Activated CD8-positive, alpha-beta memory T cell treated with anti-CD3 and anti-CD28 coated beads for 36 hours (primary cell): ENCODE measurements around the gene DHRS2. TPM values are rescaled to one million over a fixed set of nuclear protein-coding genes. Genes with fewer than 3 reads are reported as not detected.
"Not testable (repeated sequence)": the region's sequence is repeated elsewhere in the genome, so short reads cannot be mapped to it uniquely, and the experiment has no call there.

Experiments
- CTCF ChIA-PET: fragments of 350-600 bp; sonication (Branson Sonifier 250); formaldehyde crosslinking; loops from one replicate; lab custom pipeline; 2021; ENCODE audit warnings: antibody characterized with exemption; lab: Charles Lee
- POLR2A ChIA-PET: fragments of 350-600 bp; sonication (Branson Sonifier 250); formaldehyde crosslinking; loops from one replicate; lab custom pipeline; 2021; ENCODE audit warnings: antibody characterized with exemption; lab: Charles Lee
- total RNA-seq, 2 experiments: library from RNA; stranded (reverse); gene quantifications; one replicate each; pipeline ENCODE4 v1.2.3, GENCODE V29; 2021

Gene DHRS2
- total RNA-seq, 2 experiments from 2014 or later, result 3.0 to 3.5 TPM

DNA sequence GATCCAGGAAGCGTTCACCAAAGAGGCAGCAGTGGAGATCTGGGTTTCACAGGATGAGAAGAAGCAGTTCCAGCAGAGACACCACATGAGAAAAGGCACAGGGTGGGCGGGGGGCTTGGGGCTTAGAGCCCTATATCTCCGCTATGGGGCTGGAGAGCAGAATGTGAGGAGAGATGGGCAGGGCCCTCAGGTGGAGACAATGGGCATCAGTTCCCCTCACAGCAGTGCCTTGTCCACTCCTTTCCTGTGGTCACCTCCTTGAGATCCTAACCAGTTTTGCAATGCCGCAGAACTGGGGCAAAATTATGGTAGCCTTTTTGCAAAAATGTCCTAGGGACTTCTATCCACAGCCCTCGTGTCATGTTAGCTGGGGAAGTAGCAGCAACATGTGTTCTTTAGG is 27.5 kb downstream of the DHRS2 start:
- ChIA-PET CTCF (no interaction called here), POLR2A (no interaction called here)

DNA sequence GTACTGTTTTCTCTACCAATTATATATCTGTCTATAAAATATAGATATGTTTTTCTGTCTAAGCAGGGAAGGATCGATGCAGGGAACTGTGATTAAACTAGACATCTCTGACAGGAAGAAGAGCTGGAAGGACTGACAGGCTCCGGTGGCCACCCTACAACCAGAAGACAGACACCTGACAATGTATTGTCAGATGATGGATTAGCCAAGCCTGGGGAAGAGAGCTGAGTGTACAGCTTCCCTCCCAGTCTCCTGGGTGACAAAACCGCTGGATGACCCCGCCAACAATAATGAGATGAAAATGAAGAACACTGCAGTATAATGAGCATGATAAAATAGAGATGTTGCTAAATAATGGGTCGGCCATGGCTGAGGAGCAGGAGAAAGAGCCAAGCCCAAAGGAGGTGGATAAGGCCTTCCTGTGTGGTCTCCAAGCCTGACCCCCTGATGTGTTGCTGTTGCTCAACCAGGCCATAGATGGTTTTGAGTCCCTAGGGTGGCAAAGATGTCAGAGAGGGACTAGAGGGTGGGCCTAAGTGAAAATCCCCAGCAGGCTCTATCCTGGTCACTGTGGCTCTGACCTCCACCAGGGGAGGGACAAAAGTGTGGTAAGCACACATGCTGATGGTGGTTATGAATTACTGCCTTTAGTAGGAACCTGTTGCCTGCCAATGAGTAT is 28.2 kb downstream of the DHRS2 start:
- ChIA-PET CTCF (no interaction called here), POLR2A (no interaction called here)

DNA sequence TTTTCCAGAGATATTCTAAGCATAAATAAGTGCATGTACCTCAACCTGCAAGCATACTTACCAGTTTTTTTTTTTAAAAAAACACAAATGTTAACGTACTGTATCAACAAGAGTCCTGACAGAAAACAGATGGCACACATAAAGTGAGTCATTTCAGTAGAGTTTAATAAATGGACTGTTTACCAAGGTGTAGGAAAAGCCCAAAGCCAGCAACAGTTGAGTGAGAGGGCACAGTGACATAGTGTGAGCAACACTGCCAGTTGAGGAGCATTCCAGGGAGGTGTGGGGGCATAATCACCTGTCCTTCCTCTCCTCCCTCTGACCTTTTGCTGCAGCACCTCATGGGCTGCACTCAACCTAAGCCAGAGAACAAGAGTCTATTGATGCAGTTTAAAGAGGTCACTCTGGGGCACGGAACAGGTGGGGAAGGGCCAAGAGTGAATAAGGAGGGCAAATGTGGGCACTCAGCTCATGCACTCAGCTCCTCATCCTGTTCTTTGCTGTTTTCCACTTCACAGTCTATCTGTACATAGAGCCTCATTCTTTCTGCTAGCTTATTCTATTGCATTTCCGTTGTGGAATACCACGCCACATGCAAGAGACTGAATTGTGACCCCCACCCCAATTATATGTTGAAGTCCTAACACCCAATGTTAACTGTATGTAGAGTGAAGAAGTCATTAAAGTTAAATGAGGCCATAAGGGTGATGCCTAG is 29.3 kb downstream of the DHRS2 start:
- POLR2A ChIA-PET, result interaction anchor here (0.6 kb wide), 1 partner anchor 11 kb away, joined by 3 read pairs; no protein-coding TSS in a partner anchor
- CTCF ChIA-PET, result interaction anchor here (0.7 to 0.9 kb wide), 5 partner anchors 10 to 76 kb away, joined by 3 to 7 read pairs (median 3); no protein-coding TSS in a partner anchor

DNA sequence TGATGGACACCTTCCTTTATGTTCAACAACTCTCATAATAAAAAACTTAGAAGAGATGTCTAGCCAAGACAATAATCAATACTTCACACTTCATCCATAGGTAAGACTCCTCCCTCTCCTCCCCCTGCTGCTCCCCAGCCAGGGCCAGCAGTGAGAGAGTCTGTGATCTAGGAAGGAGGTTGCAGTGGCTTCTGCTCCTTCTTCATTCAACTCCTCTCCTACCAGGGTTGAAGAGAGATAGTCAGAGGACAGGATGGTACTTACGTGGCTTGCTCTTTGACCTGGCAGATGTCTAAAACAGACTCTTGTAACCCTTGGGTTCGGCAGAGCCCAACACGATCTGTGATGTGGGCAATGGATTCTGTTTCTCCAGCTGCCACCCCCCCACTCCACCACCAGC is 31.0 kb downstream of the DHRS2 start:
- POLR2A ChIA-PET, result no interaction called here

DNA sequence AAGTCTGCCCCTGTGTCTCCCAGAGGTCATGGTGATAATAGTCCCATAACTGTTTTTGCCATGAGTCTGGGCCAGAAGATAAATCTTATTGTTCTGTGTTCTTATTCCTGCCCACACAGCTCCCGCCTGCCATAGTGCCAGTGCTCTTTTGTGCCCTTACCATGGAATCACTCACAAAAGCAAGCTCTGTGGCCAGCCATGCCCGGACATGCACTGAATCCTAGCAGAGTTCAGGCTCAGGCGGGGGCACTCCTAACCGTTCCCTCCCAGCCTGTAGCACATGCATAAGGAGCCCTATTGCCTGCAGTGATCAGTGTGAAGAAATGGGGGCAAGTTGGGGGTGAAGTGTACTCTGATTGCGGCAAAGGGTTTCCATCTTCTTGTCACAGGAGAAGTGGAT is 33.3 kb downstream of the DHRS2 start:
- ChIA-PET CTCF (interaction anchor here (1.2 to 1.9 kb wide), 2 partner anchors 57 to 80 kb away, joined by 3 to 6 read pairs; no protein-coding TSS in a partner anchor), POLR2A (no interaction called here)

More for the DNA sequence above, 31.0 kb downstream of the DHRS2 start:
- CTCF ChIA-PET, result interaction anchor here (0.9 kb wide), 1 partner anchor 36 kb away, joined by 3 read pairs; no protein-coding TSS in a partner anchor

DNA sequence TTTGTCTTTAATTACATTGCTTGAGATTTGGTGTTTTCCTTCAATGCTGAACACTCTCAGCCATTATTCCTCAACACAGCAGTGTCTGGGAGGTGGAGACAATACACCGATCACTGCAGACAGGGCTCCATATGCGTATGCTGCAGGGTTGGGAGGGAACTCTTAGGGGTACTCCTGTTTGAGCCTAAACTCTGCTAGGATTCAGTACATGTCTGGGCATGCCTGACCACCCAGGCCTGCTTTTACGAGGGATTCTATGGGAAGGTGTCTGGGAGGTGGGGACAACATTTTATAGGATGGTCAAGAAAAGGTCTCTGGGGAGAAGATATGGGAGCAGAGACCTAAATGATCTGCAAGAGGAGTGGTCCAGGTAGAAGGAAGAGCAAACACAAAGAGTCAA is 34.3 kb downstream of the DHRS2 start:
- ChIA-PET CTCF (no interaction called here), POLR2A (no interaction called here)

DNA sequence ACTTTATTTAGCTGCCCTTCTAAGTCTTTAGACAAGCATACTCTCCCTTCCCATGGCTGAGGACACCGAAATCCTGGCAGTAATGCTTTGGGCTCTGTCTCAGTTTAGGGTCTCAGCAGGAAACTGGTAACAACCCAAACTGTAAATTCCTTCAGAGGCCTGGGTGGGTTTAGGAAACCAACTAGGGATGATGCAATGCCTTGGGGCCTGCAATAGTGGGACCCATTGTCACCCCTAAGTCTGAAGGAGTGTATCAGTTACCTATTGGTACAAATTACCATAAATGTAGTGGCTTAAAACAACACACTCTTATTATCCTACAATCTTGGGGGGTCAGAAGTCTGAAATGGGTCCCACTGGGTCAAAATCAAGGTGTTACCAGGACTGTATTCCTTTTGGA is 36.0 kb downstream of the DHRS2 start:
- CTCF ChIA-PET, result no interaction called here

DNA sequence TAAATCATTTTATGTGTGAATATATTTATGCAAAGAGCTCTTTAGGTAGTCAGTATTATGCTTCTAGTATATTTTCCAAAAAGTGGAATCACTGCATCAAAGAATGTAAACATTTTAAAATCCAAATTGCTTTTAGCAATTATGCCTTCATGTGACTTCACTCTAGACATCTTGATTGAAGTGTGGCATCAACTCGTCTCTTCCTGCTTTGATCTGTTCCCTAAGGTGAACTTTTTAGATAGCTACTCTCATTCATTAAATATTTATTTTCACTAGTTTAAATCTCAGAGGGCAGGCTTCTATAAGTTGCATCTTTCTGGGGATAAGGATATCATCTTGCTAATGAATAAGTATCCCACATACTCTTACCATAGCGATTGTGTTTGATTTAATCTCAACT is 39.2 kb downstream of the DHRS2 start:
- CTCF ChIA-PET, result interaction anchor here (0.5 to 1.2 kb wide), 2 partner anchors 10 to 452 kb away, joined by 3 to 4 read pairs; no protein-coding TSS in a partner anchor
- POLR2A ChIA-PET, result no interaction called here

More for the DNA sequence above, 36.0 kb downstream of the DHRS2 start:
- POLR2A ChIA-PET, result no interaction called here

DNA sequence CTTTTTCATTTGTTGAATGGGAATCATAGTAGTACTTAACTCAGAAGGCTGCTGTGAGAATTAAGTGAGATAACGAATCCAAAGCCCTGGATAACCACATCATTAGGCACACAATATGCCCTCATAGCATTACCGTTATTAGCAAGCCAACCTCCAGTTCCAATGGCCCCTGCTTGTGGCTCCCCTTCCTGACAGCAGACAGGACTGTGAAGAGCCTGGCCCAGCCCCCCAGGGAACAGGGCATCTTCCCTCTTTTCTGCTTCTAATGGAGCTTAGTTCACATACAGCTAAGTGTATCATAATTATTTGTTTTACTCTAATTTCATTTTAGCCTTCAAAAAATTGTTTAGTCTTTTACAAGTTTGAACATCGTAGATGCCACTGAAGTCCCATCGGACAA is 39.7 kb downstream of the DHRS2 start:
- POLR2A ChIA-PET, result no interaction called here
- CTCF ChIA-PET, result interaction anchor here (0.5 to 1.2 kb wide), 2 partner anchors 10 to 451 kb away, joined by 3 to 4 read pairs; no protein-coding TSS in a partner anchor

DNA sequence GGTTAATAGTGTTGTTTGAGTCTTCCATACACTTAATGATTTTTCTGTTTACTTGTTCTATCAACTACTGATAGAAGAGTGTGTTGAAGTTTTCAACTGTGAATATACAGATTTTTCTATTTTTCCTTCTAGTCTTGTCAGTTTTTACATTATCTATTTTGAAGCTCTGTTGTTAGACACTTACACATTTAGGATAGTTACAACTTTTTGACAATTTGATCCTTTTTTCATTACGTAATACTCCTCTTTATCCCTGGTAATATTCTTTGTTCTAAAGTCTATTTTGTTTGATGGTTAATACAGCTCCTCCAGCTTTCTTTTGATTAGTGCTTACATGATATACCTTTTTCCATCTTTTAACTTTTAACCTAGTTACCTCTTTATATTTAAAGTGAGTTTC is 45.2 kb downstream of the DHRS2 start:
- POLR2A ChIA-PET, result no interaction called here
- CTCF ChIA-PET, result interaction anchor here (0.7 kb wide), 1 partner anchor 36 kb away, joined by 3 read pairs; no protein-coding TSS in a partner anchor

DNA sequence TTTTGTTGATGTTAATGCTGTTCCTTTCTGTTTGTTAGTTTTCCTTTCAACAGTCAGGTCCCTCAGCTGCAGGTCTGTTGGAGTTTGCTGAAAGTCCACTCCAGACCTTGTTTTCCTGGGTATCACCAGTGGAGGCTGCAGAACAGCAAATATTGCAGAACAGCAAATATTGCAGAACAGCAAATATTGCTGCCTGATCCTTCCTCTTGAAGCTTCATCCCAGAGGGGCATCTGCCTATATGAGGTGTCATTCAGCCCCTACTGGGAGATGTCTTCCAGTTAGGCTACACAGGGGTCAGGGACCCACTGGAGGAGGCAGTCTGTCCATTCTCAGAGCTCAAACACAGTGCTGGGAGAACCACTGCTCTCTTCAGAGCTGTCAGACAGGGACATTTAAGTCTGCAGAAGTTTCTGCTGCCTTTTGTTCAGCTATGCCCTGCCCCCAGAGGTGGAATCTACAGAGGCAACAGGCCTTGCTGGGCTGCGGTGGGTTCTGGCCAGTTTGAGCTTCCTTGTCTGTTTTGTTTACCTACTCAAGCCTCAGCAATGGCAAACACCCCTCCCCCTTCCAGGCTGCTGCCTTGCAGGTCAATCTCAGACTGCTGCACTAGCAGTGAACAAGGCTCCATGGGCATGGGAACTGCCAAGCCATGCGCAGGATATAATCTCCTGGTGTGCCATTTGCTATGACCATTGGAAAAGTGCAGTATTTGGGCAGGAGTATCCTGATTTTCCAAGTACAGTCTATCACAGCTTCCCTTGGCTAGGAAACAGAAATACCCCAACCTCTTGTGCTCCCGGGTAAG is 53.7 kb downstream of the DHRS2 start:
- CTCF ChIA-PET, result interaction anchor here (1.1 kb wide), 1 partner anchor 58 kb away, joined by 3 read pairs; no protein-coding TSS in a partner anchor
- POLR2A ChIA-PET, result not testable (repeated sequence)

DNA sequence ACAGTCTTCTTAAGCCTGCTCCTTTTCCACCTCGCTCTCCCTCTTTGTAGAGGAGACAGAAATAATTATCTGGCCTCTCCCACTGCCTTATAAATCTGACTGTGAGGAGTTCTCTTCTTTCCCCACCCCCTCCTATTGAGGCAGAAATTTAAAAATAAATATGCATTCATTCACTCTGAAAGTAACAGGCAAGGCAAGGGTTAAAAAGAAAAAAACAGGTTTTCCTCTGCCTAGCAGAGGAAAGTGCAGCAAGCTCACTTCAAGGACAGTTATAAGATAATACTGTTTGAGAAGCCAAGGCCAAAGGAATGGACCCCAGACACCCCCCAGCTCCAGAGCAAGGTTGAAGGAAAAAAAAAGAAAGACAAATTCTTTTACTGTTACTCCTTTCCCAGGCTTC is 56.3 kb downstream of the DHRS2 start:
- CTCF ChIA-PET, result no interaction called here
- POLR2A ChIA-PET, result no interaction called here

DNA sequence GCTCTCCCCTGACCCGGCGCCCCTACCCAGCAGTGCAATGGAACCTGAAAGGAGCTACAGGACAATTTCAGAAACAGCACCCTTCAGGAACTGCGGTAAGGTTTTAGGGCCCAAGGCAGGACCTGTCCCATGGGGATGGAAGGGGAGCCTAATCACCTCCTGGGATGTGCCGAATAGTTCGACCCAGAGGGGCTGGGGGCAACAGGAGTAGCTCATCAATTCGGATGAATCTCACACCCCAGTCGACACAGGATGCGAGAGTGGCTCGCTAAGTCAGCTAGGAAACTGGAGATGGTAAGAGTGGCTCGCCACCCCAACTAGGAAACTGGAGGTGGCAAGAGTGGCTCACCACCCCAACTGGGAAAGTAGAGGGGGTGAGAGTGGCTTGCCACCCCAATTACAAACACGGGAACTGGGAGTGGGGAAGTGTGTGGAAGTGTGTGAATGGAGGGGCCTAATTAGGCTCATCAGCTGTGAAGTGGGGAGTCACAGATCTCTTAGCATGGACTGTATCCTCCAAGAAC is 57.1 kb downstream of the DHRS2 start:
- POLR2A ChIA-PET, result no interaction called here
- CTCF ChIA-PET, result no interaction called here

DNA sequence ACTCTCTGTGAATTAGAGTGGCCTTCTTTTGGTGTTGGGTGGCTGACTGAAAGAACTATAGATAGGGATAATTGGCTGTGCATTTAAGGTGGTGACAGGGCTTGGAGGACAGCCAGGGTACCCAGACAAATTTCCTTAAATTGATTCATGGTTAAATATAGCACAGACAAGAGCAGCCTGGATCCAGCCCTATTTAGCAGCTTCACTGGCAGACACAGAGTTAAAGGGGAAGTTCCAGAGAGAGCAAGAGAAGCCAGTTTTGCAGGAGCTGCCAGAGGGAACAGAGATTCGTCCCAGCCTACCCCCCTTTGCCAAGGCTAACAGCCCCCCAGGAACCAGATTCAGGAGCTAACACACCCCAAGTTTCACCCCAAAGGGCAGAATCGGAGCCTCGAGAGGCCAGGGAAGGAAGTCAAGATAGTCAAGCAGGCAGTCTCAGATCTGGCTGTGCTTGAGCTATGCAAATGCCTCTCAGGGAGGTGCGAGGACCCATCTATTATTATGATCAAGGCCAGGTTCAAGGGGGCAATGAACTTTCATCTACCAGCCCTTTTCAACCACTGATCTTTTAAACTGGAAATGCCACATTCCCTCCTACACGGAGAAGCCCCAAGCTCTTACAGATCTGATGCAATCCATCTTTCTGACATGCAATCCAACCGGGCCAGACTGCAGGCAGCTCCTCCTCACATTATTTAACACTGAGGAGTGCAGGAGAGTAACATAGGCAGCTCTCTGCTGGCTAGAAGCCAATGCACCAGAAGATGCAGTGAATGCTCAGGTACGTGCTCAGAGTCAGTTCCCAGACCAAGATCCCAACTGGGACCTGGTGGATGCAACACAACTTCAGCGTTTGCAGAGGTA is 58.2 kb downstream of the DHRS2 start:
- POLR2A ChIA-PET, result interaction anchor here (0.6 kb wide), 1 partner anchor 12 kb away, joined by 6 read pairs; no protein-coding TSS in a partner anchor
- CTCF ChIA-PET, result interaction anchor here (1.1 kb wide), 1 partner anchor 62 kb away, joined by 4 read pairs; no protein-coding TSS in a partner anchor
